ENCODE data around the gene CCDC61.

CCDC61 gene

DNA sequence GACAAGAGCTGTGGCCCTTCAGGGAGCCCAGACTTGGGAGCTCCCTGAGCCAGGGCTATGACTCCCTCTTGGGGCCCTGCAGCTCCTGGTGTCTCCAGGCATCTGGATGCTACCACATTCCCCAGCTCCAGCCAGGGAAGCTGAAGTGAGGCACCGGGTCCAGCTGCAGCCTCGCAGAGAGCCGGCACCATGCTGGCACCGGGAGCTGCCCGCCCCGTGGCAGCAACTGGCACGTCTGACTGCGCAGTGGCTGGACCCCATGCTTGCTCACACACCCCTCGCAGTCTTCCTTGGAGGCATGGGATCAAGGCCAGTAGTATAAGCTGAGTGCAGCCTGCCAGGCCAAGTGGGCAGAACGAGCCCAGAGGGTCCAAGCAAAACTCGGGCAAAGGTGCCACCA lies 38.1 kb downstream of the CCDC61 start:
- peaks cover 8% of the 10 kb centered on the region; the same call in 1 of the 2 replicates for H3K9me3 ChIP-seq (ENCODE audit: insufficient read depth, low read length)
- H3K9ac ChIP-seq (ENCODE audit: insufficient read length, low read depth): no peak overlapping the region
- no peaks in the 10 kb centered on the region for H3K4me1 ChIP-seq (ENCODE audit: insufficient read depth, insufficient read length)
- TF ChIP-seq YY1 (IDR thresholded peaks at IDR 0.05; ENCODE audit: insufficient read depth, insufficient read length) (no peak), ZNF274 (IDR thresholded peaks at IDR 0.05; ENCODE audit: low read depth, low read length) (no peak), SUZ12 (IDR thresholded peaks at IDR 0.05; ENCODE audit: extremely low read depth, insufficient read depth, insufficient read length) (no peak)
- no peak for DNase-seq (ENCODE audit: low read depth, low spot score)
- H3K36me3 ChIP-seq (ENCODE audit: insufficient read depth, insufficient read length, low read length): no peaks in the 10 kb centered on the region
- no peaks in the 10 kb centered on the region for H3K27me3 ChIP-seq (ENCODE audit: insufficient read depth, insufficient read length)
- no peak overlapping the region for H3K4me3 ChIP-seq (ENCODE audit: insufficient read length, low read depth)

DNA sequence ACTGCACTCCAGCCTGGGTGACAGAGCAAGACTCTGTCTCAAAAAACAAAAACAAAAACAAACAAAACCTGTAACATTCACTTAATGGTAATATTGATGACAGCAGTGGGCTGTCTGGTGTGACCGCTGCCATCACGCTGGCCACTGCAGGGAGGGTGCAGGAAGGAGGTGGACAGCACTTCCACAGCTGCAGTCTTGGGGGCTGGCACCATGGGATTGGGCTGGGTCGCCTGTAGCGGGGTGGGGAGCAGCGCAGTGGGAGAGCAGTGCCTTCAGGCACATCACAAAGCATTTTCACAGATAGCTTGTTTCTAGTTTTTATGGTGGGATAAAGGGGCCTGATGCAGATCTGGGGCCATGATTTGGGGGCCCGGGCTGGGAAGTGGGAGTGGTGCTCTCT lies 40.3 kb downstream of the CCDC61 start:
- no peak for DNase-seq (ENCODE audit: low read depth, low spot score)
- H3K9me3 ChIP-seq (ENCODE audit: insufficient read depth, low read length): peaks cover 8% of the 10 kb centered on the region; the same call in 1 of the 2 replicates
- no peaks in the 10 kb centered on the region for H3K27me3 ChIP-seq (ENCODE audit: insufficient read depth, insufficient read length)
- H3K4me3 ChIP-seq (ENCODE audit: insufficient read length, low read depth): no peak overlapping the region
- no peak overlapping the region for H3K9ac ChIP-seq (ENCODE audit: insufficient read length, low read depth)
- no peaks in the 10 kb centered on the region for H3K4me1 ChIP-seq (ENCODE audit: insufficient read depth, insufficient read length)
- TF ChIP-seq YY1 (IDR thresholded peaks at IDR 0.05; ENCODE audit: insufficient read depth, insufficient read length): no peak
- TF ChIP-seq ZNF274 (IDR thresholded peaks at IDR 0.05; ENCODE audit: low read depth, low read length): no peak
- no peak for TF ChIP-seq SUZ12 (IDR thresholded peaks at IDR 0.05; ENCODE audit: extremely low read depth, insufficient read depth, insufficient read length)
- H3K36me3 ChIP-seq (ENCODE audit: insufficient read depth, insufficient read length, low read length): no peaks in the 10 kb centered on the region

DNA sequence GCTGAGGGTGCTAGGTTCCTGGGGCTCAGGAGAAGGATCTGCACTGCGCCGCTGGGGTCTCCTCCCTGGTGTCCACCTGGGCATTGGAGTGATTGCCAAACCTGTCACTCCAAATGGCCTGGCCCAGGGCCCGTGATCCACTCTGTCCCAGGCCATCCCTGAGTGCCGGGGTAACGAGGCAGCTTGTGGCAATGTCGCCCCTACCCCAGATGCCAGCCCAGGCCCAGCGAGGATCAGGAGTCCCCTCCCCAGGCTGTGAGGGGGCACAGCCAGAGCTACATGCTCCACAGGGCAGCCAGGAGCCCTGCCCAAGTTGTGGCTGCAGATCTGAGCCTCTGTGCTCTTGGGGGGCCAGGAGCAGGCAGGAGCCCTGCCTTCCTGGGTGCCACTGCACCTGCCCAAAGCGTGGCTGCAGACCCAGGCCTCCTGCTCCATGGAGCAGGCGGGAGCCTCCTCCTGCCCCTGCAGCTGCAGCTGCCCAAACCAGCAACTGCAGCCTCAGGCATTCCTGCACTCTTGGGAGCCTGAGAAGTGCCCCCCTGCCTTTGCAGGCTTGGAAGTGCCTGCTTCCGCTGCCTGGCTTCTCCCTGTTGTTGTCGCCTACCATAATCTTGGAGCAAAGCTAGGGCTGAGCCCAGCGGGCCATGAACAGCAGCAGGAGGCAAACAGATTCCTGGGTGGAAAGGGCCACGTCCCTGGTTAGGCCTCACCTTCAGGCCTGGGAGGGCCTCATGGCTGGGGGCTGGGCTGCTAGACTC lies 40.9 kb downstream of the CCDC61 start:
- H3K27me3 ChIP-seq (ENCODE audit: insufficient read depth, insufficient read length): no peaks in the 10 kb centered on the region
- no peak for TF ChIP-seq YY1 (IDR thresholded peaks at IDR 0.05; ENCODE audit: insufficient read depth, insufficient read length)
- no peak for TF ChIP-seq SUZ12 (IDR thresholded peaks at IDR 0.05; ENCODE audit: extremely low read depth, insufficient read depth, insufficient read length)
- no peak for TF ChIP-seq ZNF274 (IDR thresholded peaks at IDR 0.05; ENCODE audit: low read depth, low read length)
- no peak overlapping the region for H3K4me3 ChIP-seq (ENCODE audit: insufficient read length, low read depth)
- H3K36me3 ChIP-seq (ENCODE audit: insufficient read depth, insufficient read length, low read length): no peaks in the 10 kb centered on the region
- H3K4me1 ChIP-seq (ENCODE audit: insufficient read depth, insufficient read length): no peaks in the 10 kb centered on the region
- DNase-seq (ENCODE audit: low read depth, low spot score): no peak
- peaks cover 8% of the 10 kb centered on the region; the same call in 1 of the 2 replicates for H3K9me3 ChIP-seq (ENCODE audit: insufficient read depth, low read length)
- no peak overlapping the region for H3K9ac ChIP-seq (ENCODE audit: insufficient read length, low read depth)

DNA sequence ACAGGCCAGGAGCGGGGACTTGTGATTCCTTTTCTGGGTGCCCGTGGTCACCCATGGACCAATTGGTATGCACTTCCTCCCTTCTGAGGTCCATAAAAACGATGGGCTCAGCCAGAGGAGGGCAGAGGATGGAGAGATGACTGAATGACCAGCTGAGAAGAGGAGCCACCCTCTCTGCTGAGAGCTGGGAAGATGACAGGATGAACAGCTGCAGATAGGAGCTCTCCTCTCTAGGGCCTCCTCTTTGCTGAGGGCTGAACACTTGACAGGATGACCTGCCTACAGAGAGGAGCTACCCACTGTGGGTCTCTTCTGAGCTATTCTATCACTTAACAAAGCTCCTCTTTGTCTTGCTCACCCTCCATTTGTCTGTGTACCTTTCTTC lies 41.5 kb downstream of the CCDC61 start:
- no peak overlapping the region for H3K4me3 ChIP-seq (ENCODE audit: insufficient read length, low read depth)
- H3K9ac ChIP-seq (ENCODE audit: insufficient read length, low read depth): no peak overlapping the region
- no peaks in the 10 kb centered on the region for H3K4me1 ChIP-seq (ENCODE audit: insufficient read depth, insufficient read length)
- no peaks in the 10 kb centered on the region for H3K27me3 ChIP-seq (ENCODE audit: insufficient read depth, insufficient read length)
- TF ChIP-seq YY1 (IDR thresholded peaks at IDR 0.05; ENCODE audit: insufficient read depth, insufficient read length) (no peak), ZNF274 (IDR thresholded peaks at IDR 0.05; ENCODE audit: low read depth, low read length) (no peak), SUZ12 (IDR thresholded peaks at IDR 0.05; ENCODE audit: extremely low read depth, insufficient read depth, insufficient read length) (no peak)
- peaks cover 8% of the 10 kb centered on the region; the same call in 1 of the 2 replicates for H3K9me3 ChIP-seq (ENCODE audit: insufficient read depth, low read length)
- no peak for DNase-seq (ENCODE audit: low read depth, low spot score)
- H3K36me3 ChIP-seq (ENCODE audit: insufficient read depth, insufficient read length, low read length): no peaks in the 10 kb centered on the region

DNA sequence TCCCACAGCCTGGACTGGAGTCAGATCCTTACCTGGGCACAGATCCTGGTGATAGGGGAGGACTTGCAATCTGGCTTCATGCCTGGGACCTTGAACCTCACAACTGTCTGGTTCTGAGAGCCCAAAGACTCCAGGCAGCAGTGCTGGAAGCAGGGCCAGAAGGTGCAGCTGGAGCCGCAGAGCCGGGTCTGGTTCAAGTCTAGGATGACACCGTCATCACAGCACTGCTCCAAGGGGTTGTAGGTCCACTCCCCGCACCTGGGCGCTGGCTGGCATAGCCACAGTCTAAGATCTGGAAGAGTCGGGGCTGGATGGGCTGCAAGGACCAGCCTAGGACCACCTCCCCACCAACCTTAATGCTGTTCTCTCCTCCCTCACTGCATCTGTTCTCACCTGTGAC lies 44.9 kb downstream of the CCDC61 start:
- TF ChIP-seq YY1 (IDR thresholded peaks at IDR 0.05; ENCODE audit: insufficient read depth, insufficient read length) (no peak), SUZ12 (IDR thresholded peaks at IDR 0.05; ENCODE audit: extremely low read depth, insufficient read depth, insufficient read length) (no peak), ZNF274 (IDR thresholded peaks at IDR 0.05; ENCODE audit: low read depth, low read length) (no peak)
- no peak for DNase-seq (ENCODE audit: low read depth, low spot score)
- no peaks in the 10 kb centered on the region for H3K4me1 ChIP-seq (ENCODE audit: insufficient read depth, insufficient read length)

DNA sequence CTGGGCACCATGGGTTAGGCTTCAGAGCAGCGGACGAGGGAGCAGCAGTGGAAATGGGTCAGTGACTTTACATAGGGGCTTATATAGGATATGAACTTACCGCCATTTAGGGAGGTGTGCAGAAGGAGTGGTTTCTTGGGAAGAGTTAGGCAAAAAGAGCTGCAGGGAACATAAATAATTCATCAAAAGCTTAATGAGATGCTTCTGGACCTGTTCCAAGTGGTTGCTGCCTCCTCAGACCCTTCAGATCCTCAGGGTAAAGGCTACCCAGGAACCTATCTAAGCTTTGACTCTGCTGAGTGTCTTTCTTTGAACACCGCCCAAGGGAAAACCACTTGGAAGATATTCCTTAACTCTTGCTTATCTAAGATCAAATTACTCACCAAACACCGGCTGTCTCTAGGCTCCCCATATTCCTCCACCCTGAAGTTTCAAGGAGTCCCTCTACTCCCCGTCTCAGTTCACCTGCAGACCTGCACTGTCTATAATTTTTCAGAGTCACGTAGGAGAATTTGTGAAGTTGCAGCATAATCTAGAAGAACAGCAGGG lies 45.8 kb downstream of the CCDC61 start, which contains the start of gene IGFL4:
Gene IGFL4 (minus strand): TSS at position 51 of the 549 bp plus-strand sequence. CDS start 40 bp downstream, at position 11.
- no peaks in the 10 kb centered on the region for H3K27me3 ChIP-seq (ENCODE audit: insufficient read depth, insufficient read length)
- H3K4me3 ChIP-seq (ENCODE audit: insufficient read length, low read depth): no peak within 1 kb of the TSS
- H3K9ac ChIP-seq (ENCODE audit: insufficient read length, low read depth): no peak within 1 kb of the TSS
- H3K9me3 ChIP-seq (ENCODE audit: insufficient read depth, low read length): peaks cover 17% of the 10 kb centered on the region; the same call in 1 of the 2 replicates
- TF ChIP-seq SUZ12 (IDR thresholded peaks at IDR 0.05; ENCODE audit: extremely low read depth, insufficient read depth, insufficient read length) (no peak), ZNF274 (IDR thresholded peaks at IDR 0.05; ENCODE audit: low read depth, low read length) (no peak), YY1 (IDR thresholded peaks at IDR 0.05; ENCODE audit: insufficient read depth, insufficient read length) (no peak)
- no peaks in the 10 kb centered on the region for H3K4me1 ChIP-seq (ENCODE audit: insufficient read depth, insufficient read length)
- no peaks in the 10 kb centered on the region for H3K36me3 ChIP-seq (ENCODE audit: insufficient read depth, insufficient read length, low read length)
- DNase-seq (ENCODE audit: low read depth, low spot score): no peak

More for the DNA sequence above, 44.9 kb downstream of the CCDC61 start:
- Histone ChIP-seq H3K27me3 (ENCODE audit: insufficient read depth, insufficient read length) (no peaks in the 10 kb centered on the region), H3K9me3 (ENCODE audit: insufficient read depth, low read length) (peaks cover 17% of the 10 kb centered on the region; the same call in 1 of the 2 replicates), H3K4me3 (ENCODE audit: insufficient read length, low read depth) (no peak overlapping the region), H3K9ac (ENCODE audit: insufficient read length, low read depth) (no peak overlapping the region), H3K36me3 (ENCODE audit: insufficient read depth, insufficient read length, low read length) (no peaks in the 10 kb centered on the region)

DNA sequence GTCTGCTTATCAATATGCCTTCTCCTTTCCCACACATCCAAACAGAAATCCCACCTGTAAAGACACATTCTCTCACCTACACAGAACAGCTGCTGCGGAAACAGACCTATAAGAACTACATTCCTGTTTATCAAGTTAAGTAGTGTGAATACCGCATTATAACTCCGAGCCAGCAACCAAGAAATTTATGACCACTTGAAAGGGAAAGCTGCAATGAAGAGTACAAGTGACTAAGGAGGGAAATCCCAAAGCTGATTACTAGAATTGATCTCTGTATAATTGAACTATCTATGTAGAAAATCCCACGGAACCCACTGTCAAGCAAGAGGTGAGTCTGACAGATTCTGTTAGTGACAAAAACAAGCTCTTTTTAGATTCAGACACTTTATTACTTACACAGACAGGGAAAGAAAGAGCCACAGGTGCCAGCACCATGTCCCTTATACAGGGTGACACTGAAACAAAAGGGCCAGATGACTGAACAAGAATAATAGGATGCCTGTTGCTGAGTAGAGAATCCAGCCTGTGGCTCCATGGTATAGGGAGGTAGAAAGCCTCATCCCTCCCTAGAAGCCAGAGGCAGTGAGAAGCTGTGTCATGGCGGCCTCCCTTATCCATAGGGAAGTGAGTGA lies 47.1 kb downstream of the CCDC61 start:
- TF ChIP-seq SUZ12 (IDR thresholded peaks at IDR 0.05; ENCODE audit: extremely low read depth, insufficient read depth, insufficient read length) (no peak), ZNF274 (IDR thresholded peaks at IDR 0.05; ENCODE audit: low read depth, low read length) (no peak), YY1 (IDR thresholded peaks at IDR 0.05; ENCODE audit: insufficient read depth, insufficient read length) (no peak)
- Histone ChIP-seq H3K9me3 (ENCODE audit: insufficient read depth, low read length) (peaks cover 17% of the 10 kb centered on the region; the same call in 1 of the 2 replicates), H3K4me1 (ENCODE audit: insufficient read depth, insufficient read length) (no peaks in the 10 kb centered on the region), H3K36me3 (ENCODE audit: insufficient read depth, insufficient read length, low read length) (no peaks in the 10 kb centered on the region), H3K27me3 (ENCODE audit: insufficient read depth, insufficient read length) (no peaks in the 10 kb centered on the region), H3K9ac (ENCODE audit: insufficient read length, low read depth) (no peak overlapping the region), H3K4me3 (ENCODE audit: insufficient read length, low read depth) (no peak overlapping the region)
- no peak for DNase-seq (ENCODE audit: low read depth, low spot score)
